ENCODE data around the gene MCM8.

MCM8 gene

GRCh38 chr20:5947276-5947675 is 3.2 kb upstream of the MCM8 start:
- no peak for DNase-seq (ENCODE audit: low read depth in 2 of 2)

- DNase-seq (ENCODE audit: low read depth in 2 of 2): no peak
Measured at GRCh38 chr20:5949943-5950270, 545 bp upstream of the MCM8 start.

DNA sequence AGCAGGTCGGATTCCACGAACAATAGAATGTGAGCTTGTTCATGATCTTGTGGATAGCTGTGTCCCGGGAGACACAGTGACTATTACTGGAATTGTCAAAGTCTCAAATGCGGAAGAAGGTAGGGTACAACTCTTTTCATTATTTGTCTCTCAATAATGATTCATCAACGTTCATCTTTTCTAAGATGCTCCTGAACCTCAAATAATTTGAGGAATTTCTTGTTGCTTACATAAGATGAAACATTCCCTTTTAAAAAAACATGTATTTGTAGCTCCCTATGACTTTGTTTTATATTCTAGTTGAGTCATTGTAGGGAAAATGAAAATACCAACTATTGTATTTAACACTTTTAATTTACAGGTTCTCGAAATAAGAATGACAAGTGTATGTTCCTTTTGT is 17.0 kb downstream of the MCM8 start:
- DNase-seq (ENCODE audit: low read depth in 2 of 2): no peak

- DNase-seq (ENCODE audit: low read depth in 2 of 2): no peak
Measured at GRCh38 chr20:5968462-5968861, 18.0 kb downstream of the MCM8 start.

GRCh38 chr20:5969348-5969935 is 19.0 kb downstream of the MCM8 start:
- no peak for DNase-seq (ENCODE audit: low read depth in 2 of 2)

DNA sequence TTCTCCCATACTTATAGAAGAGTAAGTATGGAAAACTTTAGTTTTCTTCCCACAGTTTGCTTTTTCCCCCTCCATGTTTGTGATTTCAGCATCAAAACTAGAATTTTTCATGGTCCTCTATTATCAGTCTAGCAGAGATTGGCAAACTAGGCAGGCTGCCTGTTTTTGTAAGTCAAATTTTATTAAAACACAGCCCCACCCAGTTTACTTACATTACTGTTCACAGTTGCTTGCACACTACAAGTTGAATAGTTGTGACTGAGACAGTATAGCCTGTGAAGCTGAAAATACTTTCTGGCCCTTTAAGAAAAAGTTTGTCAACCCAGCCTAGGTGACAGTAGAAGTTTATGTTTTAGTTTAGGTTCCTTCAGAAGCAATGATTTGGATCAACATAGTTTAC is 19.5 kb downstream of the MCM8 start:
- no peak for DNase-seq (ENCODE audit: low read depth in 2 of 2)

DNA sequence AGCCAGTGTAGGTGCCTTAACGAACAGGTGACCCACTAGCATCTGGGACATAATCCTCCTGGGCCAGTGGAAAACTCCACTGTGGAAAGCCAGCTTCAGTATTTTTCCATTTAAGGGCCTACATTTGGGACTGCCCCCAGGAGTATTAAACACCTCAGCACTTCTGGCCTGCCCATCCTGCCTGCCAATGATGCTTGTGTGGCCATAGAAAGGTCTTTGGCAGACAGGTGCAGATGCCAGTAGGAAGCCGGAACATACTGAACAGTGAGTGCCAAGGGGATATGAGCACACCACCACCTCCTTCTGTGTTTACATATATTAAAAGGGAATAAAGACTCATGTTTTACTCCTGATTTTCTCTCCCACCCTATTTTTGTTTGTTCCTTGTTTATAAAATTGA is 19.9 kb downstream of the MCM8 start:
- DNase-seq (ENCODE audit: low read depth in 2 of 2): no peak

DNA sequence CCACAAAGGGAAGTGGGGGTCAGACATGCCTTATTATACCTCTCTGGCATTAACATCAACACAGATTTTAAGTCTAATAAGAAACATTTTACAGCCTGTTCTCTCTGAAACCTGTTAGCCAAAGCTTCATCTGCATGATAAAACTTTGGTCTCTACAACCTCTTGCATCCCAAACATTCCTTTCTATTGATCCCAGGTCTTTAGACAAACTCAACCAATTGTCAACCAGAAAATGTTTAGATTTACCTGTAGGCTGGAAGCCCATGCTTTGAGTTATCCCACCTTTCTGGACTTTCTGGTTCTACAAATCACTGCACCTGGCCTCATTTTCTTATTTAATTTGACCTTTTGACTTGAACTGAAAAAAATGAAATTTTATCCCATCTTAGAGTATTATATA is 20.8 kb downstream of the MCM8 start:
- DNase-seq (ENCODE audit: low read depth in 2 of 2): no peak

DNA sequence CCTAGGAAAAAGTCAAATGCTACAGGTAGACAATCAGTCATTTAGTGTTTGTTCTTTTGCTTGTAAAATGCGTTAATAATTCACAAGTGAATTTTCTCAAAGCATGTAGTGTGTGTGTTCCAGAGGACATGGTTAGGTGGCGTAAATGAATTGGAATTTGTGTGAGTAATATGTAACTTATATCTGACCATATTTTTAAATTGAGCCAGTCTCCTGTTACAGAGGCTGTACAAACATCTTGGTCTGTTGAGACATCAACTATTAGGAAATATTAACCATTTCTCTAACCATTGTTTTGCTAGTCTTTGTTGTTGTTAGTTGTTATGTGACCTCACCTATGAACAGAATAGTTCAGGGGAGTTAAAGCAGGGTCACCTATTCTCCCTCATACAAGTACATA is 22.7 kb downstream of the MCM8 start:
- no peak for DNase-seq (ENCODE audit: low read depth in 2 of 2)

DNA sequence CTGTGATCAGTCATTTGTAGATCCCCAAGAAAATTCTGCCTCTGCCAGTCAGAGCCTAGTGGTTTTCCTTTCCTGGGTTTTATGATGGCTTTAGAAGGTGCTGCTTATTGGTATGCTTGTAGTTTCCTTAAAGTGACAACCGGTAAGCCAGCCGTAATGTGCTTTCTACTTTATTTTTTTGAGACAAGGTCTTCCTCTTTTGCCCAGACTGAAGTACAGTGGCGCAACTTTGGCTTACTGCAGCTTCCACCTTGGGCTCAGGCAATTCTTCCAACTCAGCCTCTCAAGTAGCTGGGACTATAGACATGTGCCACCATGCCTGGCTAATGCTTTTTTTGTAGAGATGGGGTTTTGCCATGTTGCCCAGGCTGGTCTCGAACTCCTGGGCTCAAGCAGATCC is 23.5 kb downstream of the MCM8 start:
- no peak for DNase-seq (ENCODE audit: low read depth in 2 of 2)

DNA sequence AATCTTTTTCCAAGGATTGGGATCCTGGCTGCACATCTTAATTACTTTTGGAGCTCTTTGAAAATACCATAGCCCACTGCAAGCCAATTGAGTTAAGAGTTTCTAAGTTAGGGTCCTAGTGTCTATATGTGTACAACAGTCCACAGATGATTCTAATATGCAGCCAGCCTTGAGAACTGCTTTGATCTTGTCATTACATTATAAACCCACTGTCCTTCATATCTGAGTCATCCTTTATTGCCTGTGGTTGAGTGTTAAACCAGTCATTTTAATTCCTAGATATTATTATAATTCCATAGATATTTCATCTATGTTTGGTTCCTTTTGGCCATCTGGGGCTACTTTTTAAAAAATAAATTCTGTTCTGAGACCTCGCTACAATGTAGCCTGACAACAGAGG is 24.1 kb downstream of the MCM8 start:
- no peak for DNase-seq (ENCODE audit: low read depth in 2 of 2)

GRCh38 chr20:5975778-5976177 is 25.3 kb downstream of the MCM8 start:
- no peak for DNase-seq (ENCODE audit: low read depth in 2 of 2)

DNA sequence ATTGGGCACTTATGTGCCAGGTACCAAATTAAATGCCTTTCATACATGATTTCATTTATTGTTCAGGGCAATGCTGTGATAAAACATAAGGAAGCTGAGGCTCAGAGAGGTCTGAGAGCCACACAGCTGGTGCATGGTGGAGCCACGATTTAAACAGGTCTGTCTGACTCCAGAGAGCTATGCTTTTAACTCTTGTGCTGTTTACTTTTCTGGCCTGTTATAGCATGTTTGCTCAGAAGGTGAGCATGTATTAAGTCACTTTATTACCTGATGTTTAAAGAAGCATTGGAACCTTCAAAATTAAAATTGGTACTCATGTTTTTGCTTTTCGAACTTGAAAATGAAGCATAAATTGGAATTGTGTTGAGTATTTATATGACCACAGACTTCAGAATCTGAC is 26.8 kb downstream of the MCM8 start:
- DNase-seq (ENCODE audit: low read depth in 2 of 2): no peak

DNA sequence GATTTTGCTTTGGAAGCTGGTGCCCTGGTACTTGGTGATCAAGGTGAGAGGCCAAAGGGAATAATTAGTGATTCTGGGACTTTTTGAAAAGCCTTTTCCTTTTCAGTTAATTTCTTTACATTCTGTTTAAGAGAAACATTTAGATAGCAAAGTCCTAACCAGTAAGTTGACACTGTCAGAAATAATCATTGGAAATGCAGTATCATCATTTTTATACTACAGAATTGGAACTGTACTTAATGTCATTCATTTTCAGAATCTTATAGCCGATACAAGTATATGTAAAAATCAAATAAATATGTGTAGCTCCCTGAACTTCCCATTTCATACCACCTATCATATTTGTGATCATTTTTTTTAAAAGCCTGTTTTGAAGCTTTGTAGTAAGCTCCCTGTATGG is 27.5 kb downstream of the MCM8 start:
- DNase-seq (ENCODE audit: low read depth in 2 of 2): no peak

- DNase-seq (ENCODE audit: low read depth in 2 of 2): no peak
Measured at GRCh38 chr20:5979801-5980200, 29.3 kb downstream of the MCM8 start.

DNA sequence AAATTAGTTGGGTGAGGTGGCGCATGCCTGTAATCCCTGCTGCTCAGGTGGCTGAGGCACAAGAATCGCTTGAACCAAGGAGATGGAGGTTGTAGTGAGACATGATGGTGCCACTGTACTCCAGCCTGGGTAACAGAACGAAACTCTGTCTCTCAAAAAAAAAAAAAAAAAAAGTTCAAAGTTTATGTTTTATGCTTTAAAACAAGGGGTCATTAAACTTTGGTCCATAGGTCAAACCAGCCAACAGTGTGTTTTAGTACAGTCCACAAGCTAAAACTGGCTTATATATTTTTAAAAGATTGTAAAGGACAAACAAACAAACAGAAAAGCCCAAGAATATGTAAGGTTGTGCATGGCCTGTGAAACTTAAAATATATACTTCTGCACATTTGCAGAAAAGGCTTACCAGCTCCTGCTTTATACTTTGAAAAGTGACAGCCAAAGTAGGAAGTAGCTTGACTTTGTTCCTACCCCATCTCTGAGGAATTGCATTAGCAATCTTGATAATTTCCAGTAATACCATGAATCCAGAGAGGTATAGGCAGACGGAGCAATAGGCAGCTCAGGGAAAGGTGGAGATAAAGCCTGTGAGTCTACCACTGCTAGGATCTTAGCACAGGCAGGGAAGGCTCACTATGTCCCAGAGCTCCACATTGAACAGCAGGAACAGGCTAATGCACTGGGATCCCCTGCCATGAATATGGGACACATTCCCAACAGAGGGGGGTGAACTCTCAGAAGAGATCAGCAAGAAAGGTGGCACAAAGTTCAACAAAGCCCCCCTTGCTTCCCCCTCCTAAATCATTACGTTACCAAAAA is 30.5 kb downstream of the MCM8 start:
- DNase-seq (ENCODE audit: low read depth in 2 of 2): no peak

DNA sequence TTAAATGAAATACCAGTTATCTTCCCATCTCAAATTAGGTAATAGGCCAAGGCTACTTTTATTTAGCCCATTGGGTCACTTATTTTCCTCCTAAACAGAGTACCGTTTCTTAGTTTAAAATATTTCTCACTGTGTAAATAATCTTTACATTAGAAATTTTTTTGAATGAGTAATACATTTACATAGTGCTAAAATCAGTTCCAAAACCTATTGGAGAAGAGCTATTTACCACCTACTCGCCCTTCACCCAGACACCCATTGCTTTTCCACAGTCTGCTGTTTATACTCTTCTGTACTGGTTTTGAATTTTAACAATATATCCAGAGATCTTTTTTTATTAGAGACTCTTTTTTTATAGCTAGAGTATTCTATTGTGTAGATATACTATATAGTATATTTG is 36.9 kb downstream of the MCM8 start:
- no peak for DNase-seq (ENCODE audit: low read depth in 2 of 2)

DNA sequence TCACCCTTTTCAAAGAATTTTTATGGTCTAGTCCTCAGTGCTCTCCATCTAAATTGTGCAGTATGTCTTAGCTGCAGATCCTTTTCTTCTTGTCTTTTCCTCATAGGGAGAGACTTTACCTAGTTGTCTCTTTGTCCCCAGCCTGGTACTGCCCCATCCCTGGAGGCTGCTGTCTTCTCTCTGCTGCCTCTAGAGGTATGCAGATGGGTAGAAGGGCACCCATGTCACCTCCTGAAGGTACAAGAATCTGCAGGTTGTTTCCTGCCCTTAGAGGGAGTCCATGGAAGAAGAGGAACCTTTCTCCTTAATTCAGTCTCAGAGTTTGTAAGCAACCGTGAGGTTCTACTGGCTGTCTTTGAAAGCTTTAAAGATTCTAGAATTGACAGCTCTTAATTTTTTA is 39.1 kb downstream of the MCM8 start:
- DNase-seq (ENCODE audit: low read depth in 2 of 2): no peak

GRCh38 chr20:5990946-5991345 is 40.5 kb downstream of the MCM8 start:
- DNase-seq (ENCODE audit: low read depth in 2 of 2): no peak

DNA sequence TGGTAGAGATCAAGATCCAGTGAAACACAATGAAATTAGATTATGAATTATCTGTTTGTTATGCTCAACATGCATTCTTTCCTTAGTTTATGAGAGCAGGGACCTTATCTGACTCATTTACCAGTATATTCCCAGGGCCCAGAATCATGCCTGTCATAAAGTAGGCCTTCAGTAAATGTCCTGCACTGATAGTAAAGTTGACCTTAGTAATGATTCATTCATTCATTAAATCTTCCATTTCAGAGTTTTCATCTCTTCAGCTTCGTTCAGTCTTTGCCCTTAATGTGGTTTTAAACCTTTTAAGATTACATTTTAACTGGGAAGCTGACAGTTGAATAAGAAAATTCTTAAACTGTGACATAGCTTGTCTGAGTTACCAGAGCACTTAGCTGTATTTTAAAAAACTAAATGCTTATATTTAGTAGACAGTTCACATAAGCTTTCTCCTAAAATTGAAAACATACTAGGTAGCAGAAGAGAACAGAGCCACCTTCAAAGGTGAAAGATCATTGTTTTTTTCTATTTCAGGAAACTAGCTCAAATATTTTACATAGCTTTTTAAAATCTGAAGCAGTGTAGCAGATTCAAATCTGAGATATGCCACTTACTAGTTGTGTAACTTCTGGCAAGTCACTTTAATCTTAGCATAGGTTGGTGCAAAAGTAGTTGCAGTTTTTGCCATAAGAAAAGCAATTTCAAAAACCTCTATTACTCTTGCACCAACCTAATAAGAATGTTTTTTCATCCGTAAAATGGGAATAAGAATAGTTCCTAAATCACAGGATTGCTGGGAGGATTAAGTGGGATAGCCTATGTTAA is 41.4 kb downstream of the MCM8 start:
- no peak for DNase-seq (ENCODE audit: low read depth in 2 of 2)

- DNase-seq (ENCODE audit: low read depth in 2 of 2): no peak
Measured at GRCh38 chr20:5996765-5997164, 46.3 kb downstream of the MCM8 start.

DNA sequence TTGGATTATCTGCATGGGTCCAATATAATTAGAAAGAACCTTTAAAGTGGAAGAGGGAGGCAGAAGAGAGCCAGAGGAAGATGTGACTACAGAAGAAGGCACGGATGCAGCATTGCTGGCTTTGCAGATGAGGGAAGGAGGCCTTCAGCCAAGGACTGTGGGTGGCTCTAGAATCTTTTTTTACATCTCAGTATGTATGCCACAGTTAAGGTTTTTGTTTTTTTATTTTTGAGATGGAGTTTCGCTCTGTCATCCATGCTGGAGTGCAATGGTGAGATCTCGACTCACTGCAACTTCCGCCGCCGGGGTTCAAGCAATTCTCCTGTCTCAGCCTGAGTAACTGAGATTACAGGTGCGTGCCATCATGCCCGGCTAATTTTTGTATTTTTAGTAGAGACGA is 49.3 kb downstream of the MCM8 start:
- DNase-seq (ENCODE audit: low read depth in 2 of 2): no peak

- no peak for DNase-seq (ENCODE audit: low read depth in 2 of 2)
Measured at GRCh38 chr20:6000871-6001270, 50.4 kb downstream of the MCM8 start.

All from stimulated activated CD4-positive, alpha-beta T cell treated with anti-CD3 and anti-CD28 coated beads, Interleukin-1b, Interleukin-23, amount 100 ng/mL, for 1 hour (primary cell).